T-helper 1 cell treated with Interleukin-12 subunit alpha and Interleukin-12 subunit beta and Interleukin-4 antibody, amounts not matched to agents 30 ng/mL and 1 ng/mL, for 36 hours (primary cell): ENCODE data around the gene MAP9. TPM values are rescaled to one million over a fixed set of nuclear protein-coding genes. Genes with fewer than 3 reads are reported as not detected.
"Not testable (repeated sequence)": the region's sequence is repeated elsewhere in the genome, so short reads cannot be mapped to it uniquely, and the experiment has no call there.

ENCODE experiments used
- intact Hi-C: fragments of 100-400 bp; cut with micrococcal nuclease; formaldehyde crosslinking; loops from one replicate; pipeline ENCODE4 v1.15.1; 2024
- total RNA-seq: library from RNA; stranded (reverse); gene quantifications from 2 replicates; pipeline ENCODE4 v1.2.3, GENCODE V29; 2022

MAP9 gene
- total RNA-seq, 1 donor from 2014 or later, result 3.1 TPM

GRCh38 chr4:155353923-155354540 is 22.7 kb downstream of the MAP9 start:
- intact Hi-C loops, result loop anchor here (1.0 kb wide), 3 partner anchors 372 to 802 kb away; no protein-coding TSS in a partner anchor

- intact Hi-C loops, result no loop called here
Measured at GRCh38 chr4:155342142-155342541, 34.6 kb downstream of the MAP9 start.

- intact Hi-C loops, result no loop called here
Measured at GRCh38 chr4:155339999-155340398, 36.8 kb downstream of the MAP9 start.

GRCh38 chr4:155339588-155339987 is 37.2 kb downstream of the MAP9 start:
- intact Hi-C loops, result no loop called here

GRCh38 chr4:155338196-155338595 is 38.6 kb downstream of the MAP9 start:
- intact Hi-C loops, result no loop called here

- intact Hi-C loops, result no loop called here
Measured at GRCh38 chr4:155336242-155336641, 40.5 kb downstream of the MAP9 start.

GRCh38 chr4:155331478-155331877 is 45.3 kb downstream of the MAP9 start:
- intact Hi-C loops, result no loop called here

- intact Hi-C loops, result no loop called here
Measured at GRCh38 chr4:155322782-155323181, 54.0 kb downstream of the MAP9 start.

GRCh38 chr4:155321006-155321405 is 55.8 kb downstream of the MAP9 start:
- intact Hi-C loops, result no loop called here

GRCh38 chr4:155319516-155319915 is 57.2 kb downstream of the MAP9 start:
- intact Hi-C loops, result no loop called here

GRCh38 chr4:155312027-155312426 is 64.7 kb downstream of the MAP9 start:
- intact Hi-C loops, result not testable (repeated sequence)

GRCh38 chr4:155307731-155308277 is 69.0 kb downstream of the MAP9 start:
- intact Hi-C loops, result no loop called here

- intact Hi-C loops, result no loop called here
Measured at GRCh38 chr4:155305619-155306018, 71.1 kb downstream of the MAP9 start.

GRCh38 chr4:155304375-155304774 is 72.4 kb downstream of the MAP9 start:
- intact Hi-C loops, result no loop called here

GRCh38 chr4:155299103-155299502 is 77.7 kb downstream of the MAP9 start:
- intact Hi-C loops, result no loop called here

Other genes starting within 250 kb of the MAP9 start
- gene NPY2R, start 168.3 kb downstream of the MAP9 start, total RNA-seq, result not detected in 2 replicates